GM11168 (cell line): ENCODE results near the gene ZBTB49.

Experiments
- in situ Hi-C: fragments of 300-500 bp; cut with MboI; formaldehyde crosslinking; loops from one replicate; pipeline ENCODE4 v1.12.0; 2022; ENCODE audit warnings: low sequenced_read_pairs; ENCODE audit not compliant: unreplicated experiment

The ZBTB49 gene

DNA sequence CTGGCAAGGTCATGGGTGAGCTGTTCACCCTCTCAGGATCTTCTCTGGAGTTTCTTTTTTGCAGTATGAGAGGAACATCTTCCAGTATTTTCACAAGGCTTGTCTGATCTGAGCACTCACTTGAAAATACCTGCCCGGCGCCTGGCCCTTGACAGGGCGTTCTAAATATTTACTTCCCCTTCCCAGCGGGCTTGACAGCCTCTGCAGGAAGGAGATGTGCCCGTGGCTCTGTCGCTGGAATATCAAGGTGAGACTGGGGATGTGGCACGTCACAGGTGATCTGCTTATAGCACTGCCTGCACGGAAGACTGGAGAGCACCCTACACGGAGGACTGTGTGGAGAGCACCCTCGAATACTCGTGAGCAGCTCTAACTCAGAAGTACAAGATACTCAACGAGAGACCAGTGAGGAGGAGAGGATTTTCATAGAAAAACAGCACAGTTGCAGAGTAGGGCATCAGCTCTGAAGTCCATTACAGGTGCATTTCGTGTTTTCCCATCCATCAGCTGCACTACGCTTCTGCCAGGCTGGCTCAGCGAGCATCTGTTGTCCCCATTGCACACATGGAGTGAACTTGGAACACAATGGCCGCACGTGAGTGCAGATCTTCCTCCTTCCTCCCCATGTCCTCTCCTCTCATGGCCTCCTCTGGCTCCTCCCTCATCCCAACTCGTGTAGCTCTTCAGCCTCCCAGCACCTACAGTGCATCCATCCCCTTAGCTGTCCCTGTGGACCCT, 32.1 kb downstream of the ZBTB49 start:
- in situ Hi-C loops: no loop called here

DNA sequence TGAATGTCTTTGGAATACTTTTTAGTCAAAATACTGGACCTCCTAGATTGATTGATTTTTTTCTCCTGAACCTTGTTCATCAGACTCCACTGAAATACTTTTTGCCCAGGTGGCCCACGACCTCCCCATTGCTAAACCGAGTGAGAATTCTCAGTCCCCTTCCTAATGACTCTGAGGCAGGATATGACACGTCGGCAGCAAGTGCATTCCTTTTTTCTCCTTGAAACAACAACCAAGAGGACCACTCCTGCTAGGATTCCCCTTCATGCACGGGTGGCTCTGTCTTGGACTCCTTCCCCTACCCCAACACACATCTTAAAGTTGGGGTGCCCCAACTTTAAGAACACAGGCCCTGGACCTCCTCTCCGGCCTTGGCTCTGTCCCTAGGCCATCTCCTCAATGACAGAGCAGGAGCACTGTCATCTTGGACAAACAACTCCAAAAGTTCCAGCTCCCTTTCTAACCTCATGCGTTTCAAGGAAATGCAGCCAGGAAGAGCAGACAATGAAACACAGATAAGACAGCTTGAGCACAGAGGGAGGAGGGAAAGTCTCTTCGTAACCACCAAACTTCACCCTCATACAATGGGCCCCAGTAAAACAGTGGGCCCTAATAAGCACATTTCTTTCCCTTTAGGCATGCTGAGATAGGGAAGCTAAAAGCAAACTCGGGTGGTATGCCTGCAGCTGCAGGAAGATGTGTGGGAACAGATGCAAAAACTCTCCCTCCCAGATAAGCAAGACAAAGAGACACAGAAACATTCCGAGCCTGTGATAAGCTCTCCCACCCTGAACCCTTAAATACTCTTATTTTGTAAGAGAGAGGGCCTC, 33.9 kb downstream of the ZBTB49 start:
- in situ Hi-C loops: no loop called here

DNA sequence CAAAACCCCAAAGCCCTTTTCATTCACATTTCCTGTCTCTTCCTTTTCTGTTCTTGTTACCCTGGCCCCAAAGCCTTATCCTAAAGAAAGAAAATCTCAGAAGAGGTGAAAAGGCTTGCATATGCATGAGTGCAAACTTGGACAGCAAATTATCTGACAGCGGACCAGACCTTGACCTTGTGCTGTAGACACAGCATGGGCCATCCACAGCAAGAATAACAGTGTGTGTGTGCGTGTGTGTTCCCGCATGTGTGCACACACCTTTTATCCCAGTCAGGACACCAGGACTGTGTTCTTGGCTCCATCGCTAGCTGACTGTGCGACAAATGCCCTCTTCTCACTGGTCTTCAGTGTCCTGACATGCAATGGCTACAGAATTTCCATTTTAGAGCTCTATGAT, 35.3 kb downstream of the ZBTB49 start:
- in situ Hi-C loops: no loop called here

DNA sequence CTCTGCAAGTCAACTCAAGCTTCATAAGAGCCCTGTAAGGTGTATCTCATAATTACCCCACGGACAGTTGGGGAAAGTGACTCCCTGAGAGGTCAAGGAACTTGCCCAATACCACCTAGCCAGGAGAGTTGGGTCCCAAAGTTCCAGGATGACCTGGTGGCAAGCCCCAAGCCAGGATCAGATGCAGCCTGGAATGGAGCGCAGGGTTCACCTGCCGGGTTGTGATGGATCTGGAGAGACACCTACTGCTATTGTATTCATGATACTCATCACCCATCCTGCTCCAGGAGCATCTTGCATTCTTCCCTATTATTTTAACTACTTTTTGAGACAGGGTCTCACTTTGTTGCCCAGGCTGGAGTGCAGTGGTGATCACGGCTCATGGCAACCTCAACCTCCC, 36.1 kb downstream of the ZBTB49 start:
- in situ Hi-C loops: no loop called here

DNA sequence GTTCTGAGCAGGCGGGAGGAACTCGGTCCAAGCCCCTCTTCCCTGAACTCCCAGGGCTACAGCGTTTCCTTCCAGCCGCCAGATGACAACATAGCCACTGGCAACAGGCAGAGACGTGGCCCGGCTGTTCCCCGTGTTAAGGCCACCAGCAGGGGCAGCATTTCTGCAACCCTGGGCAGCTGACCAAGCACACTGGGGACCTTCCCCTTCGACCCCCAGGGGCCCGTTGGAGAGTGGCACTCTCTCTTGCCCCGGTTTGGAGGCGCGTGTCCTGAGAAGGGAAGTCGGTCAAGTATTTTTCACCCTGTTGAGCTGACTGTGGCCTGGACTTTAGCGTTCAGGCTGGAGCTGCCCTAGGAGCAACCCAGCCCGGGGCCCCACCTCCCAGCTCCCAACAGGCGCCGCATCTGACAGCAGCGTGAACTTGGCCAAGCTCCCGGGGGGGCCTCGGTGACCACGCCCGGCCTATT, 37.6 kb downstream of the ZBTB49 start:
- in situ Hi-C loops: no loop called here

DNA sequence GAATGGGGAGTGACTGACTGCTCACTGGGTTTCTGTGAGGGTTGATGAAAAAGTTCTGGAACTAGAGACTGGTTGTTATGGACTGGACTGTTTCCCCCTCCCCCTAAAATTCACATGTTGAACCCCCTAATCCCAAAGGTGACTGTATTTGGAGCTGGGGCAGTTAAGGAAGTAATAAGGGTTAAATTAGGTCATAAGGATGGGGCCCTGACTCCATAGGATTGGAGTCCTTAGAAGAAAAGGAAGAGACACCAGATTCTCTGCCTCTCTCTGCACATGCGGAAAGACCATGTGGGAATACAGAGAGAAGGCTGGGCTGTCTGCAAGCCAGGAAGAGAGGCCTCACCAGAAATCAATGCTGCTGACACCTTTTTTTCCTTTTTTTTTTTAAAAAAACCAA, 38.2 kb downstream of the ZBTB49 start:
- in situ Hi-C loops: no loop called here

DNA sequence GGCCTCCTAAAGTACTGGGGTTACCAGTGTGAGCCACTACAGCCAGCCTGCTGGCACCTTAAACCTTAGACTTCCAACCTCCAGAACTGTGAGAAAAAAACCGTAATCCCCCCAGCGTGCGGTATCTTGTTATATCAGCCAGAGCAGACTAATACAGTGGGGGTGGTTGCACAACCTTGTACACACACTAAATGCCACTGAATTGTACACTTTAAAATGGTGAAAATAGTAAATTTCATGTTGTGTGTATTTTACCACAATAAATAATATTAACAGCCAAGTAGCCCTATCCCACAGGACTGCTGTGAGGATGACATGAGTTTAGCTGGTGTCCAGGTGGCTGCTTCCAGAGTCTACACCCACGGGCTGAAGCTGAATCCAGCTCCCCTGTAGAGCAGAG, 38.8 kb downstream of the ZBTB49 start:
- in situ Hi-C loops: no loop called here

DNA sequence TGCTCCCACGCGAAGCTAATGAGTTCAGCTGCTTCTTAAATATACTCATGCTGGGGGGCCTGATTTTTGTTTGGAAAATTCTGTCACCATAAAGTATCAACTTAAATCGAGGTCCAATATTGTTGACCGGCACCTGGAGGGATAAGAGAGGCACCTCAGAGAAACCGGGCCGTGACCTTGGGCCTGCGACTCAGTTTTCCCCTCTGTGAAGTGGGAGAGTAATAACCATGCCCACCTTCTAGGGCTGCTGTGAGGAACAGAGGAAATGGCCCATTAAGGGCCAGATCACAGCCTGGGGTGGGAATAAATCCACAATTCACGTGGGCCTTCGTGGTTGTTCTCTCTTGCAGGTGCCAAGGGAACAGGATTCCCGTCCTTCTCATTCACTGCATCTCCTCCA, 39.4 kb downstream of the ZBTB49 start:
- in situ Hi-C loops: no loop called here

DNA sequence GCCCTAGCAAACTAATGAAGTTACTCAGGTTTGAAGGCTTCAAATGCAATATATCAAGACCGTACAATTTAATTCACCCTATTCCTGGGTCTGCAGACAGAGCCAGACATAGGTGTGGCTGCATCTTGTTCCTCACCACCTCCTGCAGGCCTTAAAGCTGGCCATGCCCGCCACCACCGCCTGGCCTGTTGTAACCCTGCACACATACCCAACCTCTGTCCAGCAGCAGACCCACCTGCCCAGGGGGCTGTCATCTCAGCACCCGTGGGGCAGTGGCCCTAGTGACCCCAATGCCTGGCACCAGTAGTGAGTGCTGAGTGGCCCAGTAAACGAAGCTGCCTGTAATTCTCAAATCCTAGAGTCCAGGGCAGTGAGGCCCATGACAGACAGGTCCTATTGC, 40.7 kb downstream of the ZBTB49 start:
- in situ Hi-C loops: no loop called here

DNA sequence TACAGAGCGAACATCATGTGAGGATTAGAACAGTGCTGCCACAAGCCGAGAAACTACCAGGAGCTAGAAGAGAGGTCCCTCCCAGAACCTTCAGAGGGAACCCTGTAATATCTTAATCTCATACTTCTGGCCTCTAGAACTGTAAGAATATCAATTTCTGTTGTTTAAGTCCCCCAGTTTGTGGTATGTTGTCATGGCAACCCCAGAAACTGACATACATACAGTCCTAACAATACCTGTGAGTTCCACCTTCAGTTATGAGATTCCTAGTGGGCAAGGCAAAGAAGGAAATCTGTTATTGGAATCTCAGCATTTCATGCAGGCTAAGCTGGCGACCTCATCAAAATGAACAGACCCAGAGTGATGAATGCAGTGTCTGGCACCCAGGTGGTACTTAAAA, 42.5 kb downstream of the ZBTB49 start:
- in situ Hi-C loops: no loop called here

DNA sequence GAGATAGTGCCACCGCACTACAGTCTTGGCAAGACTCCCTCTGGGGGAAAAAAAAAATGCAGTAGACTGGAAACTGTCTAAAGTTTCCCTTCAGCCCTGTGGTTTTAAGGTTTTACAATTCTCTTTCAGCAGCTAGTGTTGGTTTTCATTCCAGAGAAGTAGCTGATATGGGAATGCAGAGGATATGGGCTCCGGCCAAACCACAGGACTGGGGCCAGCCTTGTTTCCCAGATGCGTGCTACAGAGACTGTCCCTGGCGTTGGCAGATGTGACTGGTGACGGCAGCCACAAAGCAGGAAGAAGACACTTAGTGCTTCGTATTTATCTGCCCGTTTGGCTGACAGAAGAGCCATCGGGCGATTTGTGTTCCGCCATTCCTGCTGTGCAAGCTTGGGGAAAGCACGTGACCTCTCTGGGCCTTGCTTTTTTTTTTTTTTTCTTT, 43.2 kb downstream of the ZBTB49 start:
- in situ Hi-C loops: no loop called here

DNA sequence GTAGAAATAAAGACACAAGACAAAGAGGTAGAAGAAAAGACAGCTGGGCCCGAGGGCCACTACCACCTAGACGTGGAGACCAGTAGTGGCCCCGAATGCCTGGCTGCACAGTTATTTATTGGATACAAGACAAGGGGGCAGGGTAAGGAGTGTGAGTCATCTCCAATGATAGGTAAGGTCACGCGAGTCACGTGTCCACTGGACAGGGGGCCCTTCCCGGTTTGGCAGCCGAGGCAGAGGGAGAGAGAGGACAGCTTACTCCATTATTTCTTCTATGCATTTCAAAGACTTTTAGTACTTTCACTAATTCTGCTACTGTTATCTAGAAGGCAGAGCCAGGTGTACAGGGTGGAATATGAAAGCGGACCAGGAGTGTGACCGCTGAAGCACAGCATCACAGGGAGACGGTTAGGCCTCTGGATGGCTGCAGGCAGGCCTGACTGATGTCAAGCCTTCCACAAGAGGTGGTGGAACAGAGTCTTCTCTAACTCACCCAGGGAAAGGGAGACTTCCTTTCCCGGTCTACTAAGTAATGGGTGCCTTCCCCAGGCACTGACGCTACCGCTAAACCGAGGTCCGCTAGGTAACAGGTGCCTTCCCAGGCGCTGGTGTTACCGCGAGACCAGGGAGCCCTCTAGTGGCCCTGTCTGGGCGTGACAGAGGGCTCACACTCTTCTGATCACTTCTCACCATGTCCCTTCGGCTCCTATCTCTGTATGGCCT, 44.9 kb downstream of the ZBTB49 start:
- in situ Hi-C loops: loop anchor here (5.0 kb wide), 1 partner anchor 73 kb away; no protein-coding TSS in a partner anchor

DNA sequence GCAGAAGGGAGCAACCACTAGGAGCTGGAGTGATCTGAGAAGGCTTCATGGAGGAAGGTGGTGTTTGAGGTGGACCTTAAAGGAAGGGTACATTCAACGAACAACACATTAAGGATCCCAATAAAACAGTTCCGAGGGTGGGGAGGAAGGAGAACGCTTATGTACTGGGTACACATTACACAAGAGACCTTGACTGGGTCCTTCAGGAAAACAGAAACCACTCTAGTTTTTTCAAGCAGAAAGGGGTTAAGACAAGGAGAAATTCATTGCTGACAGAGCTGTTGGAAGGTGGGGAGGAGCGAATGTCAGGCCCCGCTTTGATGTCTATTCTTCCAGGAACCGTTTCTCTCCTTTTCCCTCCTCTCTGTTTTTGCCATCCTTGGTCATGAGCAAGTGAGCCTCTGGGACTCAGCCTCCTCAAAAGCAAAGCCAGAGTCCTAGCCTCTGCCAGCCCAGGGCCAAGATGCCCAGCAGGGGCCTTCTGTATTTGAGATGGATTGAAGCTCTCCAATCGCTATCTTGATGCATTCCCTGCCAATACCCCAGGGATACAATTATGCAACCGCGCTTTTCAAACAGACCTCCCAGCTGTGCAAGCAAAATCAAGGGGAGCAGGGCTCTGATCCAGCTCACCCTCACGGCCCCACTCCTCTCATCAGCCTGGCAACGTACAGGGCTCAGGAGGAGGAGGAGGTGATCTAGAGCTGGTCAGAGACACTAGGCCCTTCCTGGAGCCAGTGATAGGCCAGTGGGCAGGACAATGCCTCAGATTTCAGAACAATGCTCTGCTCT, 48.4 kb downstream of the ZBTB49 start:
- in situ Hi-C loops: loop anchor here (5.0 kb wide), 1 partner anchor 76 kb away; no protein-coding TSS in a partner anchor

DNA sequence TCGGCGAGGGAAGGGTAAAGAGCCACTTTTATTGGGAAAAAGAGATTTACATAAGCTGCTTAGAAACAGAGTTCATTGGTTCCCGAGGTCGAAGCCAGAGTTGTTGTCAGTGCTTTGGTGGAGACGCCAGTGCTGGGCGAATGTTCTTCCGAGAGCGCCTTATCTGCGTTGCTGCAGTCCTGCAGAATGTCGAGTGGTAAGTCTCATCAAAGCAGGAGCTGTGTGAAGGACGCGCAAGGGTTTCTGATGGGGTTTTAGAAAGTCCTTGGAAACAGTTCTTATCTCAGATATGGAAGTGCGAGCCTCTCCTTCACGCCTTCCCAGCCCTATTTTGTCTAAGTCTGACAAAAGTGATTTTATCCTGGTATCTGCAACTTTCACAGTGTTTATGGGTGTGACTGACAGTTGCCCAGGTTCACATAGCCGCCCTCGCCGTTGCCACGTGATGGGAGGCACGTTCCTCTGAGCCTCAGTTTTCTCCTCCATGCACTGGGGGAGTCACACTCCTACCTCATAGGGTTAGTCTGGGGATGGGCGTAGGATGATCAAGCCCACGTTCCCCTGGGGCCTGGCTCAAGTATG, 49.5 kb downstream of the ZBTB49 start:
- in situ Hi-C loops: loop anchor here (5.0 kb wide), 1 partner anchor 77 kb away; no protein-coding TSS in a partner anchor

DNA sequence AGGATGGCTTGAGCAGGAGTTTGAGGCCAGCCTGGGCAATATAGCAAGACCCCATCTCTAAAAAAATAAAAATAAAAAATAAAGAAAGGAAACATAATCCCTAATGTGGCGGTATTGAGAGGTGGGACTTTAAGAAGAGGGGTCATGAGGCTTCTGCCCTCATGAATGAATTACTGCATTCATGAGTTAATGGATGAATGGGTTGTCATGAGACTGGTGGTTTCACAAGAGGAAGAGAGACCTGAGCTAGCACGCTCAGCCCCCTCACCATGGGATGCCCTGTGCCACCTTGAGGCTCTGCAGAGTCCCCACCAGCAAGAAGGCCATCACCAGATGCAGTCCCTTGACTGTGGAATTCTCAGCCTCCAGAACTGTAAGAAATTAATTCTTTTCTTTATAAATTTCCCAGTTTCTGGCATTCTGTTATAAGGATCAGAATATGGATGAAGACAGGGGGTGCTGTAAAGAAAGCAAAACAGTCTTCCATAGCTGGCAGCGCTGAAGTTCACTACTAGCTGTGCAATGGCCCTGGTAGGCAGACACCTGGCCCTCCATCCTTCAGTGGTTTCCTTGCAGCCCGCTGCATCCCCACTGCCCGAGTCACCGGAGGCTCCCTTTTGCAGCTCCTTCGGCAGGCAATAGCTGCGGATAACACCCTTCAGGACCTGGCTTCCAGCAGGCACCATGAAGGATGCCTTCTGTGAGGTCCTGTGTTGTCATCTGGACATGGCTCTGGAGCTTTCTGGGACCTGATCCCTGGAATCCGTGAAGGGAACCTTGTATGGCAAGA, 52.0 kb downstream of the ZBTB49 start:
- in situ Hi-C loops: no loop called here

DNA sequence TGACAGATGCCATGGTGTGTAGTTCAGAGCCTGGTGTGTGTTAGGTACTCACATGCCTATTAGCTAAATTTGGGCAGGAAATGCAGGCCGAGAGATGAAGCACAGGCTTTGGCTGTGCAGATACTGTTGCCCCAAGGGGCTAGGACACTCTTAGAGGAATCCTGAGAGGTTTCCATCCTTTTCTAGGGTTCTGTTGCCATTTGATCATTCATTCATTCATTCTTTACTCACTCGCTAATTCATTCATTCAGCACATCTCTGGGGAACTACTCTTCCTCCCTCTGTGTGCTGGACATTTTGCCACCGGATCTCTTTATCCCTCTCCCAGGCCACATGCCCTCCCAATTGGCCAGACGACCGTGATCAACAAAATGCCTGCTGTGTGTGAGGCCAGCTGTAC, 53.0 kb downstream of the ZBTB49 start:
- in situ Hi-C loops: no loop called here

DNA sequence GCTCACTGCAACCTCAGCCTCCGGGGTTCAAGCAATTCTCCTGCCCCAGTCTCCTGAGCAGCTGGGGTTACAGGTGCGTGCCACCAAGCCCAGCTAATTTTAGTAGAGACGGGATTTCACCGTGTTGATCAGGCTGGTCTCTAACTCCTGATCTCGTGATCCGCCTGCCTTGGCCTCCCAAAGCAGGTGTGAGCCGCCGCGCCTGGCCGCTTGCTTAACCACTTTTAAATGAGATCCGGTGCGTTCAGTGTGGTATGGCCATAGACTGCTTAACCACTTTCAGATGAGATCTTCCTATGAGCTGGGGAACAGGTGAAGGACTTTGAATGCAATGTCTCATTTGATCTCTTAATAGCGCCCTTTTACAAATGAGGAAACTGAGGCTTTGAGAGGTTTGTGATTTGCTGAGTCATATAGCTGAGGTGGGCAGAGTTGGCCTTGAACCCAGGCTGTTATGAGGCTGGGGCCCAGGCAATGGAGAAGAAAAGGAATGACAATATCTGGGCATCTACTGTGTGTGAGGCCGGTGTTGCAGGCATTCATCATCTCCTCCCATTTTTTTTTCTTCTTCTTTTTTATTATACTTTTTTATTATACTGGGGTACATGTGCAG, 55.0 kb downstream of the ZBTB49 start:
- in situ Hi-C loops: no loop called here

DNA sequence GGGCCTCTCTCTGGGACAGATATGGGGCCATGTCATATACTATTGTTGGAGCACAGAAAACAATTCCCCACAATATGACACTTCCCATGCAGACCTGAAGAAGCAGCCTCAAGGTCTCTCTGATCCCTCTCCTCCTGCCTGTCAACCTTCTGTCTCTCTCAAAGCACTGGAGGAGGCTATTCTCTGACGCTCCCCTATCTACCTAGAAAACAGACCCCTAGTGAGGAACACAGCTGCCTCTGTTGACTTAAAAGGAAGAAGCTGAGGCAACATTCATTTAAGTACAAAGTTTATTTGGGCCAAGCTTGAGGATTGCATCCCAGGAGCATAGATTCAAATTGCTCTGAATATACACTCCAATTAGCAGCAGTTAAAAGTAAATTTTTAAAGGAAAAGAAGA, 57.5 kb downstream of the ZBTB49 start:
- in situ Hi-C loops: no loop called here
